Stimulated activated CD4-positive, alpha-beta T cell treated with anti-CD3 and anti-CD28 coated beads, Interleukin-15, amount 100 ng/mL, for 24 hours (primary cell): Measurements from ENCODE around the gene RNF141.

Experiments
- DNase-seq: peaks from one replicate; pipeline ENCODE4 v3.0.0-alpha.2; 2020

Gene RNF141

GRCh38 chr11:10496296-10496936 lies 44.6 kb downstream of the RNF141 start:
- DNase-seq = no peak

- DNase-seq = no peak
These were observed 45.6 kb downstream of the RNF141 start for GRCh38 chr11:10495464-10495786.

- no peak for DNase-seq
These were observed 46.1 kb downstream of the RNF141 start for GRCh38 chr11:10494636-10495463.

- DNase-seq = no peak
These were observed 47.8 kb downstream of the RNF141 start for GRCh38 chr11:10493041-10493663.

- DNase-seq = no peak
These were observed 48.9 kb downstream of the RNF141 start for GRCh38 chr11:10492084-10492483.

GRCh38 chr11:10490398-10491241 lies 50.4 kb downstream of the RNF141 start:
- no peak for DNase-seq

- DNase-seq = no peak
These were observed 51.0 kb downstream of the RNF141 start for GRCh38 chr11:10490032-10490397.

GRCh38 chr11:10488934-10489691 lies 51.9 kb downstream of the RNF141 start:
- DNase-seq = no peak

GRCh38 chr11:10488121-10488933 lies 52.7 kb downstream of the RNF141 start:
- DNase-seq = no peak

GRCh38 chr11:10487002-10487647 lies 53.9 kb downstream of the RNF141 start:
- DNase-seq = no peak

- no peak for DNase-seq
These were observed 54.7 kb downstream of the RNF141 start for GRCh38 chr11:10486161-10486840.

GRCh38 chr11:10485646-10486045 lies 55.3 kb downstream of the RNF141 start:
- DNase-seq = no peak

- DNase-seq = no peak
These were observed 56.4 kb downstream of the RNF141 start for GRCh38 chr11:10484461-10485180.

GRCh38 chr11:10483584-10483983 lies 57.4 kb downstream of the RNF141 start:
- no peak for DNase-seq

GRCh38 chr11:10483174-10483573 lies 57.8 kb downstream of the RNF141 start:
- DNase-seq = no peak

GRCh38 chr11:10481560-10482349 lies 59.2 kb downstream of the RNF141 start:
- no peak for DNase-seq

- DNase-seq = no peak
These were observed 60.2 kb downstream of the RNF141 start for GRCh38 chr11:10480760-10481159.

- DNase-seq = no peak
These were observed 61.0 kb downstream of the RNF141 start for GRCh38 chr11:10480026-10480425.
